A549 (cell line): Measurements from ENCODE around the gene AFMID. TPM values are rescaled to one million over a fixed set of nuclear protein-coding genes. Genes with fewer than 3 reads are reported as not detected.
A peak's percentile ranks its signal among the peaks of the same experiment; 100 is the strongest.

ENCODE experiments used
- ATAC-seq, 2 experiments: fragments of 200-7000 bp in 1 of 2; fragments of >200 bp in 1 of 2; cut with Nextera tagmentation in 1 of 2; cut with Tn5 transposase in 1 of 2; 3 replicates each; pipeline versions ENCODE4 v1.8.0 to v1.9.1; 2018 to 2020; ENCODE audit warnings: mild to moderate bottlenecking in 1 of 2, moderate library complexity in 1 of 2
- CTCF ChIA-PET: fragments of 300-600 bp; sonication (Branson Sonifier 250); formaldehyde crosslinking; extraction: SDS; loops from one replicate; lab custom pipeline; 2021; ENCODE audit warnings: antibody characterized with exemption, inconsistent platforms; lab: Yijun Ruan, JAX
- POLR2A ChIA-PET: fragments of 350-600 bp; formaldehyde crosslinking; extraction: SDS; loops from one replicate; lab custom pipeline; 2021; ENCODE audit warnings: antibody characterized with exemption, inconsistent platforms; lab: Yijun Ruan, JAX
- DNase-seq, 2 experiments: peaks; one replicate each; pipeline versions ENCODE4 v3.0.0 to v3.0.0-alpha.2; 2011 to 2016; ENCODE audit warnings: low read depth in 1 of 2, low spot score in 1 of 2
- FAIRE-seq: peaks from 2 replicates; lab custom pipeline; 2011; peaks lifted over from hg19 to GRCh38; lab: Jason Lieb, UNC
- H3K27ac ChIP-seq, 2 experiments: fragments of >200 bp; sonication (Bioruptor Twin); formaldehyde crosslinking; 3 replicates each; pipeline ENCODE4 v1.5.1; 2016 to 2017
- H3K4me1 ChIP-seq: fragments of >200 bp; sonication (Bioruptor Twin); formaldehyde crosslinking; 3 replicates; pipeline ENCODE4 v1.6.1; 2016
- H3K4me2 ChIP-seq: fragments of >200 bp; sonication (Bioruptor Twin); formaldehyde crosslinking; 3 replicates; pipeline ENCODE4 v1.6.1; 2016
- H3K4me3 ChIP-seq: fragments of >200 bp; sonication (Bioruptor Twin); formaldehyde crosslinking; 3 replicates; pipeline ENCODE4 v1.5.1; 2016
- H3K9me3 ChIP-seq: fragments of >200 bp; sonication (Bioruptor Twin); formaldehyde crosslinking; 3 replicates; pipeline ENCODE4 v1.6.1; 2016
- BCL3 ChIP-seq: fragments of >200 bp; sonication (Bioruptor Twin); formaldehyde crosslinking; IDR thresholded peaks from 3 replicates; pipeline ENCODE4 v1.6.1; 2016
- BHLHE40 ChIP-seq: IDR thresholded peaks from 2 replicates; pipeline ENCODE4 v1.6.1; 2012; ENCODE audit warnings: low read depth, low read length, inconsistent platforms
- CBX2 ChIP-seq: fragments of 200-600 bp; sonication (generic); IDR thresholded peaks from 2 replicates; pipeline ENCODE4 v1.6.1; 2016; ENCODE audit warnings: low read depth, mild to moderate bottlenecking, borderline replicate concordance
- CBX8 ChIP-seq: fragments of 200-600 bp; sonication (generic); IDR thresholded peaks from 2 replicates; pipeline ENCODE4 v1.6.1; 2016
- FOSL2 ChIP-seq, 2 experiments: fragments of 450-650 bp in 1 of 2; fragments of >200 bp in 1 of 2; sonication (Bioruptor Twin) in 1 of 2; formaldehyde crosslinking; IDR thresholded peaks; 2 replicates each; pipeline versions ENCODE4 v1.5.0 to v1.6.1; 2016 to 2020; ENCODE audit warnings: mild to moderate bottlenecking in 1 of 2, moderate library complexity in 1 of 2
- FOXS1 ChIP-seq: fragments of 250-450 bp; sonication (Bioruptor Pico); IDR thresholded peaks from 2 replicates; pipeline ENCODE4 v1.5.0; 2020; ENCODE audit warnings: mild to moderate bottlenecking, moderate library complexity
- GATA3 ChIP-seq: IDR thresholded peaks from 2 replicates; pipeline ENCODE4 v1.6.1; 2012; ENCODE audit warnings: borderline replicate concordance
- HOXA7 ChIP-seq: fragments of 250-450 bp; sonication (Bioruptor Pico); IDR thresholded peaks from 2 replicates; pipeline ENCODE4 v1.5.0; 2020; ENCODE audit warnings: mild to moderate bottlenecking, moderate library complexity
- HOXB13 ChIP-seq: fragments of 250-450 bp; sonication (Bioruptor Pico); IDR thresholded peaks from 2 replicates; pipeline ENCODE4 v1.5.0; 2020; ENCODE audit warnings: low read depth, mild to moderate bottlenecking, moderate library complexity
- HOXB5 ChIP-seq: fragments of 250-450 bp; sonication (Bioruptor Pico); IDR thresholded peaks from 2 replicates; pipeline ENCODE4 v1.5.0; 2020; ENCODE audit warnings: mild to moderate bottlenecking, moderate library complexity
- JUNB ChIP-seq: fragments of >200 bp; sonication (Bioruptor Twin); formaldehyde crosslinking; IDR thresholded peaks from 2 replicates; pipeline ENCODE4 v1.6.1; 2016
- KDM1A ChIP-seq: fragments of 200-600 bp; sonication (generic); IDR thresholded peaks from 2 replicates; pipeline ENCODE4 v1.6.1; 2016; ENCODE audit warnings: low read depth, mild to moderate bottlenecking
- KDM5A ChIP-seq: fragments of 200-600 bp; sonication (generic); IDR thresholded peaks from 2 replicates; pipeline ENCODE4 v1.6.1; 2016; ENCODE audit warnings: antibody characterized with exemption, mild to moderate bottlenecking
- PBX3 ChIP-seq: IDR thresholded peaks from 2 replicates; pipeline ENCODE4 v1.6.1; 2012
- POLR2AphosphoS2 ChIP-seq: conservative IDR thresholded peaks from 2 replicates; pipeline ENCODE4 v1.6.1; 2012; ENCODE audit warnings: low read length, improper control_type of control experiment, inconsistent platforms
- REST ChIP-seq: fragments of 200-600 bp; sonication (generic); IDR thresholded peaks from 2 replicates; pipeline ENCODE4 v1.6.1; 2016; ENCODE audit warnings: antibody characterized with exemption, mild to moderate bottlenecking, moderate library complexity
- SMC3 ChIP-seq: fragments of >200 bp; sonication (Bioruptor Twin); formaldehyde crosslinking; IDR thresholded peaks from 3 replicates; pipeline ENCODE4 v1.6.1; 2018; ENCODE audit warnings: inconsistent platforms
- SREBF2 ChIP-seq: fragments of 450-650 bp; IDR thresholded peaks from 2 replicates; pipeline ENCODE4 v1.6.1; 2014; ENCODE audit warnings: mild to moderate bottlenecking, moderate library complexity
- TFCP2L1 ChIP-seq: fragments of 250-450 bp; sonication (Bioruptor Pico); IDR thresholded peaks from 2 replicates; pipeline ENCODE4 v1.5.0; 2021; ENCODE audit warnings: mild to moderate bottlenecking
- WGBS: methylation state at CpG from one replicate; pipeline ENCODE4 v1.1.6; 2017; ENCODE audit errors: missing lambda C conversion rate; 5-methylcytosine and 5-hydroxymethylcytosine counted together
- polyA plus RNA-seq, 4 experiments: library from polyadenylated mRNA; depleted of rRNA in 3 of 4; stranded (reverse); fragments of >200 nt; fragmentation: RNase III in 1 of 4; extraction: RNeasy Plus Mini Kit Qiagen cat#74134 plus additional on column Dnase treatment in 1 of 4; gene quantifications; 2 replicates in 3 of 4; 3 replicates in 1 of 4; pipeline ENCODE4 v1.2.3, GENCODE V29; 2011 to 2017

The AFMID gene
- polyA plus RNA-seq, 2 of the 4 experiments (the other 2 are of a cell fraction): 33.4 to 43.4 TPM

GRCh38 chr17:78249818-78250806 is 63.0 kb downstream of the AFMID start:
- no peak for TF ChIP-seq SREBF2
- TF ChIP-seq CBX2: no peak
- no peak for TF ChIP-seq FOSL2 (IDR thresholded peaks at IDR 0.05)
- TF ChIP-seq FOSL2 (CRISPR knock-in tag; IDR thresholded peaks at IDR 0.05): no peak
- no peak for TF ChIP-seq KDM5A
- no peak for TF ChIP-seq TFCP2L1 (CRISPR knock-in tag)
- no peak for TF ChIP-seq REST
- no peak for TF ChIP-seq SMC3
- TF ChIP-seq KDM1A: no peak
- no peak for TF ChIP-seq FOXS1 (CRISPR knock-in tag)
- no peak for TF ChIP-seq HOXB13
- no peak for TF ChIP-seq HOXA7 (CRISPR knock-in tag)
- TF ChIP-seq POLR2AphosphoS2: no peak
- no peak for TF ChIP-seq PBX3
- no peak for TF ChIP-seq BCL3
- no peak for TF ChIP-seq CBX8
- no peak for TF ChIP-seq JUNB
- no peak for TF ChIP-seq GATA3
- TF ChIP-seq BHLHE40: no peak
- no peak for TF ChIP-seq HOXB5 (CRISPR knock-in tag)
- no peak overlapping the region for H3K4me3 ChIP-seq
- H3K4me2 ChIP-seq: peak overlapping the region; percentile 69; the same call in 2 of the 3 replicates
- H3K27ac ChIP-seq: 0 out of 6 replicates have a peak overlapping the region, but pooled peaks of 1 of the 2 experiments have one; percentile 4
- DNase-seq (no peak), FAIRE-seq (no peak), ATAC-seq (no peak)
- POLR2A ChIA-PET: interaction anchor here (0.9 kb wide), 1 partner anchor 292 kb away, joined by 3 read pairs; the partner anchor contains the start of gene TNRC6C
- H3K4me1 ChIP-seq: peaks cover 10% of the 10 kb centered on the region
- H3K9me3 ChIP-seq: peaks cover 7% of the 10 kb centered on the region; the same call in 2 of the 3 replicates
- CTCF ChIA-PET: interaction anchor here (0.7 to 11.6 kb wide), 91 partner anchors 9 to 576 kb away, joined by 3 to 190 read pairs (median 5); partner anchors contain the start of genes AFMID, BIRC5, TK1 and TMEM235
- 54% methylated on average over 19 of the region's 20 CpGs for WGBS
